Sigmoid colon (tissue), 7 donors: Measurements from ENCODE around the gene CD302. TPM values are rescaled to one million over a fixed set of nuclear protein-coding genes. Genes with fewer than 3 reads are reported as not detected.

Experiments used
- DNase-seq: peaks from one replicate; pipeline ENCODE4 v3.0.0-alpha.2; 2019
- H3K27ac ChIP-seq, 4 donors: fragments of 200-600 bp; sonication (generic); one replicate each; pipeline ENCODE4 v1.5.1; 2016 to 2019; ENCODE audit warnings: mild to moderate bottlenecking in 1 of 4
- H3K27me3 ChIP-seq, 3 donors: fragments of 200-600 bp; sonication (generic); one replicate each; pipeline ENCODE4 v1.5.1; 2019; ENCODE audit warnings: mild to moderate bottlenecking in 1 of 3
- H3K36me3 ChIP-seq, 4 donors: fragments of 200-600 bp; sonication (generic); one replicate each; pipeline ENCODE4 v1.5.1; 2016 to 2019
- H3K4me1 ChIP-seq, 4 donors: fragments of 200-600 bp; sonication (generic); one replicate each; pipeline ENCODE4 v1.5.1; 2017 to 2019
- H3K4me3 ChIP-seq, 4 donors: fragments of 200-600 bp; sonication (generic); one replicate each; pipeline ENCODE4 v1.5.1; 2017 to 2019; ENCODE audit warnings: mild to moderate bottlenecking in 2 of 4, moderate library complexity in 1 of 4
- H3K9me3 ChIP-seq, 4 donors: fragments of 200-600 bp in 3 of 4; sonication (generic) in 3 of 4; one replicate each; pipeline versions ENCODE4 v1.5.1 to v1.6.1; 2013 to 2019
- CTCF ChIP-seq, 4 experiments: fragments of 450-650 bp in 3 of 4; fragments of 200-600 bp in 1 of 4; IDR thresholded peaks; one replicate each; pipeline ENCODE4 v1.5.1; 2016 to 2019; ENCODE audit warnings: antibody characterized with exemption in 4 of 4, mild to moderate bottlenecking in 3 of 4, moderate library complexity in 2 of 4
- EP300 ChIP-seq, 4 donors: sonication (generic); formaldehyde crosslinking; IDR thresholded peaks; one replicate each; pipeline ENCODE4 v1.6.1; 2017; ENCODE audit warnings: antibody characterized with exemption in 4 of 4
- POLR2A ChIP-seq, 2 donors: fragments of 450-650 bp; IDR thresholded peaks; one replicate each; pipeline ENCODE4 v1.6.1; 2016; ENCODE audit warnings: antibody characterized with exemption in 2 of 2, mild to moderate bottlenecking in 2 of 2, moderate library complexity in 2 of 2
- POLR2AphosphoS5 ChIP-seq, 4 donors: sonication (generic); formaldehyde crosslinking; IDR thresholded peaks; one replicate each; pipeline ENCODE4 v1.6.1; 2017; ENCODE audit warnings: antibody characterized with exemption in 4 of 4
- WGBS, 2 donors: extraction: QIAGEN DNeasy Blood & Tissue Kit; methylation state at CpG; one replicate each; pipeline ENCODE4 v1.1.7; 2013; 5-methylcytosine and 5-hydroxymethylcytosine counted together
- intact Hi-C: fragments of 100-400 bp; cut with DNase I; formaldehyde crosslinking; loops from one replicate; pipeline ENCODE4 v1.15.1; 2023
- polyA plus RNA-seq, 3 donors: library from polyadenylated mRNA; stranded (reverse); fragments of 200-250 nt; gene quantifications; one replicate each; pipeline ENCODE4 v1.2.3, GENCODE V29; 2013
- total RNA-seq, 4 donors: library from RNA; depleted of rRNA; stranded (reverse); fragments of >200 nt; gene quantifications; one replicate each; pipeline ENCODE4 v1.1.0, GENCODE V29; 2016
- donor health status: healthy with polysubstance abuse.
- donor health status: Bipolar disorder and iron deficiency.
- donor health status: healthy.

The CD302 gene
- total and polyA plus RNA-seq, 7 donors = 9.0 to 67.6 (median 42.4) TPM

- no peak for DNase-seq
- 95% methylated on average over 15 of the region's 15 CpGs for WGBS, 2 donors
- Histone ChIP-seq H3K27ac (no peak overlapping the region), H3K36me3 (peaks cover 4 to 56% (median 14%) of the 10 kb centered on the region in 4 donors), H3K4me1 (peaks cover 0 to 15% (median 4%) of the 10 kb centered on the region in 4 donors), H3K4me3 (no peak overlapping the region), H3K27me3 (no peaks in the 10 kb centered on the region), H3K9me3 (no peaks in the 10 kb centered on the region)
- TF ChIP-seq POLR2AphosphoS5 (IDR thresholded peaks at IDR 0.05) = no peak
- no peak for TF ChIP-seq CTCF (IDR thresholded peaks at IDR 0.05)
- TF ChIP-seq EP300 (IDR thresholded peaks at IDR 0.05) = no peak
- TF ChIP-seq POLR2A (IDR thresholded peaks at IDR 0.05) = no peak
- intact Hi-C loops = no loop called here
Measured at GRCh38 chr2:159738509-159739390, 59.3 kb downstream of the CD302 start.

- H3K36me3 ChIP-seq = peaks cover 4 to 57% (median 12%) of the 10 kb centered on the region in 4 donors
- no peak for DNase-seq
- H3K4me3 ChIP-seq = no peak overlapping the region
- H3K27me3 ChIP-seq = no peaks in the 10 kb centered on the region
- intact Hi-C loops = no loop called here
- no peak overlapping the region for H3K27ac ChIP-seq
- WGBS, 2 donors = 96 to 98% methylated on average over 11 of the region's 11 CpGs
- TF ChIP-seq EP300 (IDR thresholded peaks at IDR 0.05) = no peak
- no peak for TF ChIP-seq POLR2A (IDR thresholded peaks at IDR 0.05)
- H3K4me1 ChIP-seq = peaks cover 0 to 15% (median 4%) of the 10 kb centered on the region in 4 donors
- H3K9me3 ChIP-seq = no peaks in the 10 kb centered on the region
Measured at GRCh38 chr2:159737917-159738296, 60.1 kb downstream of the CD302 start.

GRCh38 chr2:159737292-159737916 lies 60.6 kb downstream of the CD302 start:
- peaks cover 4 to 62% (median 13%) of the 10 kb centered on the region in 4 donors for H3K36me3 ChIP-seq
- no peaks in the 10 kb centered on the region for H3K27me3 ChIP-seq
- 98% methylated on average over 1 of the region's 1 CpG for WGBS, 2 donors
- no peak overlapping the region for H3K4me3 ChIP-seq
- intact Hi-C loops = no loop called here
- peaks cover 0 to 15% (median 4%) of the 10 kb centered on the region in 4 donors for H3K4me1 ChIP-seq
- no peak overlapping the region for H3K27ac ChIP-seq
- no peaks in the 10 kb centered on the region for H3K9me3 ChIP-seq
- no peak for DNase-seq
- no peak for TF ChIP-seq EP300 (IDR thresholded peaks at IDR 0.05)
- no peak for TF ChIP-seq POLR2A (IDR thresholded peaks at IDR 0.05)
- TF ChIP-seq CTCF (IDR thresholded peaks at IDR 0.05) = no peak
- TF ChIP-seq POLR2AphosphoS5 (IDR thresholded peaks at IDR 0.05) = no peak

DNA sequence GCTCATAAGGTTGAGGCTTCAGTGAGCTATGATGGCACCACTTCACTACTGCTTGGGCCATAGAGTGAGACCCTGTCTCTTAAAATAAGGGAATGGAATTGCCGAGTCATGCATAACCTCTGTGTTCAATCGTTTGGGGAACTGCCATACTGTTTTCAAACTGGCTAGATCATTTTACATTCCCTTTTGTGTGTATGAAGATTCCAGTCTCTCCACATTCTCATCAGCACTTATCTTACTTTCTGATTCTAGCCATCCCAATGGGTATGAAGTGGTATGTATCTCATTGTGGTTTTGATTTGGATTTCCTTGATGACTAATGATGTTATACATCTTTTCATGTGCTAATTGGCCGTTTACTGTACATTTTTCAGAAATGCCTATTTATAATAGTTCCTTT lies 62.0 kb downstream of the CD302 start:
- H3K36me3 ChIP-seq = peaks cover 4 to 75% (median 16%) of the 10 kb centered on the region in 4 donors
- no peak for DNase-seq
- WGBS, 2 donors = 80 to 81% methylated on average over 3 of the region's 3 CpGs

More for the DNA sequence above, 62.0 kb downstream of the CD302 start:
- Histone ChIP-seq H3K4me1 (peaks cover 0 to 15% (median 4%) of the 10 kb centered on the region in 4 donors), H3K9me3 (no peaks in the 10 kb centered on the region), H3K4me3 (no peak overlapping the region), H3K27ac (no peak overlapping the region), H3K27me3 (no peaks in the 10 kb centered on the region)
- TF ChIP-seq EP300 (IDR thresholded peaks at IDR 0.05) (no peak), POLR2AphosphoS5 (IDR thresholded peaks at IDR 0.05) (no peak), POLR2A (IDR thresholded peaks at IDR 0.05) (no peak), CTCF (IDR thresholded peaks at IDR 0.05) (no peak)
- intact Hi-C loops = no loop called here
